ENCODE measurements around the gene KBTBD13. TPM values are rescaled to one million over a fixed set of nuclear protein-coding genes. Genes with fewer than 3 reads are reported as not detected.
"Not testable (repeated sequence)": the region's sequence is repeated elsewhere in the genome, so short reads cannot be mapped to it uniquely, and the experiment has no call there.

KBTBD13 gene
- total RNA-seq, 1 donor from 2014 or later, result not detected

- ChIA-PET POLR2A (interaction anchor here (1.5 kb wide), 1 partner anchor 9 kb away, joined by 4 read pairs; no protein-coding TSS in a partner anchor), CTCF (interaction anchor here (0.9 kb wide), 1 partner anchor 12 kb away, joined by 3 read pairs; no protein-coding TSS in a partner anchor)
- Mint-ChIP-seq H3K27ac (no peak overlapping the region), H3K4me3 (no peak overlapping the region), H3K4me1 (no peaks in the 10 kb centered on the region), H3K9me3 (no peaks in the 10 kb centered on the region), H3K36me3 (ENCODE audit: low read depth) (no peaks in the 10 kb centered on the region), H3K27me3 (peaks cover 6% of the 10 kb centered on the region)
- TF ChIP-seq CTCF (IDR thresholded peaks at IDR 0.05), result no peak
- DNase-seq, result no peak
- intact Hi-C loops (cut with micrococcal nuclease), result no loop called here
- no peak for ATAC-seq (ENCODE audit: low read depth)
Observed at GRCh38 chr15:65042776-65043327, 33.7 kb upstream of the KBTBD13 start.

- H3K9me3 Mint-ChIP-seq; CTCF ChIA-PET; H3K27ac Mint-ChIP-seq; ATAC-seq (ENCODE audit: low read depth); H3K27me3 Mint-ChIP-seq; intact Hi-C loops (cut with micrococcal nuclease); H3K4me3 Mint-ChIP-seq; H3K36me3 Mint-ChIP-seq (ENCODE audit: low read depth); H3K4me1 Mint-ChIP-seq; DNase-seq: not testable (repeated sequence)
- POLR2A ChIA-PET, result interaction anchor here (1.5 kb wide), 1 partner anchor 10 kb away, joined by 4 read pairs; no protein-coding TSS in a partner anchor
Observed at GRCh38 chr15:65044218-65044617, 32.3 kb upstream of the KBTBD13 start.

- peaks cover 10% of the 10 kb centered on the region for H3K4me1 Mint-ChIP-seq
- CTCF ChIA-PET, result no interaction called here
- intact Hi-C loops (cut with micrococcal nuclease), result no loop called here
- no peaks in the 10 kb centered on the region for H3K36me3 Mint-ChIP-seq (ENCODE audit: low read depth)
- no peak within 1 kb of the TSS for H3K4me3 Mint-ChIP-seq
- no peaks in the 10 kb centered on the region for H3K9me3 Mint-ChIP-seq
- DNase-seq (no peak), ATAC-seq (ENCODE audit: low read depth) (no peak)
- H3K27ac Mint-ChIP-seq, result no peak within 1 kb of the TSS
- TF ChIP-seq CTCF (IDR thresholded peaks at IDR 0.05), result no peak
- POLR2A ChIA-PET, result no interaction called here
- H3K27me3 Mint-ChIP-seq, result peaks cover 7% of the 10 kb centered on the region
Observed at GRCh38 chr15:65044724-65045481, 31.6 kb upstream of the KBTBD13 start, which contains the start of gene SLC51B. TSS of gene SLC51B (plus strand) at chr15:65045387. CDS start at chr15:65050005, 4,618 bp downstream.

GRCh38 chr15:65048241-65048640 lies 28.3 kb upstream of the KBTBD13 start:
- no peak overlapping the region for H3K27ac Mint-ChIP-seq
- intact Hi-C loops (cut with micrococcal nuclease), result loop anchor here (2.0 kb wide), 1 partner anchor 257 kb away; the partner anchor contains the start of gene RNU5B-1
- no peaks in the 10 kb centered on the region for H3K9me3 Mint-ChIP-seq
- CTCF ChIA-PET, result no interaction called here
- POLR2A ChIA-PET, result interaction anchor here (0.7 kb wide), 2 partner anchors 320 to 347 kb away, joined by 3 read pairs; no protein-coding TSS in a partner anchor
- no peaks in the 10 kb centered on the region for H3K36me3 Mint-ChIP-seq (ENCODE audit: low read depth)
- H3K4me1 Mint-ChIP-seq, result peaks cover 19% of the 10 kb centered on the region
- TF ChIP-seq CTCF (IDR thresholded peaks at IDR 0.05), result no peak
- DNase-seq (no peak), ATAC-seq (ENCODE audit: low read depth) (no peak)
- no peak overlapping the region for H3K4me3 Mint-ChIP-seq
- H3K27me3 Mint-ChIP-seq, result peaks cover 3% of the 10 kb centered on the region

DNA sequence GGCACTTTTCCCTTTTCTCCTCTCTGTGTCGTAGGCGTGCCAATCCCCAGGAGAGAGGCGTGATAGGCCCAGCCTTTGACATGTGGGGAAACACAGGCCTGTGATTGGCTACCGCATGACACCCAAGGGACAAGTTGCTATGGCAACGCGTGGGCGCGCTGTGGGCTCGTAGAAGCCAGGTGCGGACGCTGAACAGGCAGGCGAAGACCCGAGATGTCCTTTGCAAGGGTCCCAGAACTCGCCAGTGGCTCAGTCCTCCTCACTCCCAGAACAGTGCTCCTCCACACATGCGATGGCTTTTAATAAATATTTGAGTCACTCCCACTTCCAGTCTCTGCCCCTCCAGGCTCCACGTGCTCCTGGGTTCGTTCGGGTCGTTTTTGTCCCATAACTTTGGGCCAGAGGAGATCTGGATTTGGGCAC lies 27.1 kb upstream of the KBTBD13 start:
- no peaks in the 10 kb centered on the region for H3K9me3 Mint-ChIP-seq
- ChIA-PET CTCF (no interaction called here), POLR2A (interaction anchor here (0.6 kb wide), 1 partner anchor 255 kb away, joined by 5 read pairs; the partner anchor contains the start of gene RNU5B-1)
- H3K27me3 Mint-ChIP-seq, result peaks cover 3% of the 10 kb centered on the region
- peak; percentile 83 for DNase-seq
- no peak for TF ChIP-seq CTCF (IDR thresholded peaks at IDR 0.05)
- peak overlapping the region; percentile 63 for H3K27ac Mint-ChIP-seq
- peak overlapping the region; percentile 77 for H3K4me3 Mint-ChIP-seq
- ATAC-seq (ENCODE audit: low read depth), result peak; percentile 97
- H3K4me1 Mint-ChIP-seq, result peaks cover 19% of the 10 kb centered on the region
- intact Hi-C loops (cut with micrococcal nuclease), result loop anchor here (1.0 to 2.0 kb wide), 2 partner anchors 16 to 255 kb away; partner anchors contain the start of gene RNU5B-1
- no peaks in the 10 kb centered on the region for H3K36me3 Mint-ChIP-seq (ENCODE audit: low read depth)
